Upper lobe of left lung (tissue), 4 donors: Measurements from ENCODE around the gene AKR1B15.

Experiments used
- CTCF ChIP-seq, 6 experiments: fragments of 450-650 bp in 4 of 6; fragments of 200-600 bp in 2 of 6; sonication (generic) in 2 of 6; IDR thresholded peaks; one replicate each; pipeline ENCODE4 v1.5.1; 2016 to 2019; ENCODE audit warnings: antibody characterized with exemption in 6 of 6
- EP300 ChIP-seq, 4 donors: sonication (generic); formaldehyde crosslinking; IDR thresholded peaks; one replicate each; pipeline ENCODE4 v1.5.1; 2017; ENCODE audit warnings: antibody characterized with exemption in 4 of 4, control low read depth in 2 of 4
- POLR2A ChIP-seq, 4 donors: fragments of 450-650 bp; IDR thresholded peaks; one replicate each; pipeline ENCODE4 v1.5.1; 2016 to 2017; ENCODE audit warnings: antibody characterized with exemption in 4 of 4, mild to moderate bottlenecking in 2 of 4
- POLR2AphosphoS5 ChIP-seq, 2 donors: sonication (generic); formaldehyde crosslinking; IDR thresholded peaks; one replicate each; pipeline ENCODE4 v1.5.1; 2017; ENCODE audit warnings: antibody characterized with exemption in 2 of 2

- TF ChIP-seq CTCF (IDR thresholded peaks at IDR 0.05) (no peak), POLR2A (IDR thresholded peaks at IDR 0.05) (no peak), POLR2AphosphoS5 (IDR thresholded peaks at IDR 0.05) (no peak), EP300 (IDR thresholded peaks at IDR 0.05) (no peak)
Measured at GRCh38 chr7:134514106-134514505, 34.8 kb upstream of the AKR1B15 start.
